ENCODE measurements around the gene RPL38.
"Not testable (repeated sequence)": the region's sequence is repeated elsewhere in the genome, so short reads cannot be mapped to it uniquely, and the experiment has no call there.

The RPL38 gene

GRCh38 chr17:74185571-74186185 is 17.8 kb upstream of the RPL38 start:
- no peak for DNase-seq

- no peak for DNase-seq
Measured at GRCh38 chr17:74186498-74186897, 17.0 kb upstream of the RPL38 start.

GRCh38 chr17:74187761-74188160 is 15.7 kb upstream of the RPL38 start:
- no peak for DNase-seq

- not testable (repeated sequence) for DNase-seq
Measured at GRCh38 chr17:74188687-74189086, 14.8 kb upstream of the RPL38 start.

GRCh38 chr17:74190154-74190553 is 13.3 kb upstream of the RPL38 start:
- DNase-seq: peak; percentile 52 to 54

GRCh38 chr17:74190807-74191406 is 12.6 kb upstream of the RPL38 start:
- no peak for DNase-seq

- DNase-seq: peak; percentile 73 to 75
Measured at GRCh38 chr17:74192950-74193781, 10.3 kb upstream of the RPL38 start.

- DNase-seq: no peak
Measured at GRCh38 chr17:74194682-74195081, 8.8 kb upstream of the RPL38 start.

GRCh38 chr17:74196541-74197317 is 6.7 kb upstream of the RPL38 start:
- DNase-seq: no peak

GRCh38 chr17:74197801-74198200 is 5.7 kb upstream of the RPL38 start:
- no peak for DNase-seq

- DNase-seq: no peak
Measured at GRCh38 chr17:74198694-74199093, 4.8 kb upstream of the RPL38 start.

- DNase-seq: peak; percentile 31 to 52
Measured at GRCh38 chr17:74199306-74200092, 4.0 kb upstream of the RPL38 start.

GRCh38 chr17:74200112-74200511 is 3.4 kb upstream of the RPL38 start:
- DNase-seq: no peak

GRCh38 chr17:74201250-74201649 is 2.2 kb upstream of the RPL38 start:
- DNase-seq: no peak

- no peak for DNase-seq
Measured at GRCh38 chr17:74201948-74202347, 1.5 kb upstream of the RPL38 start.

GRCh38 chr17:74202938-74203337 is 540 bp upstream of the RPL38 start:
- no peak for DNase-seq

GRCh38 chr17:74204474-74204873 is 996 bp downstream of the RPL38 start:
- DNase-seq: no peak

GRCh38 chr17:74205274-74205673 is 1.8 kb downstream of the RPL38 start:
- no peak for DNase-seq

GRCh38 chr17:74206332-74206818 is 2.9 kb downstream of the RPL38 start:
- DNase-seq: no peak

GRCh38 chr17:74210191-74211140 is 7.0 kb downstream of the RPL38 start:
- DNase-seq: peak; percentile 69 to 74
